Aorta (tissue), 5 donors: ENCODE data around the gene ZDHHC13. TPM values are rescaled to one million over a fixed set of nuclear protein-coding genes. Genes with fewer than 3 reads are reported as not detected.
A peak's percentile ranks its signal among the peaks of the same experiment; 100 is the strongest.

Experiments
- ATAC-seq: fragments of 200-7000 bp; cut with Tn5 transposase; one replicate; pipeline ENCODE4 v1.9.1; 2022; ENCODE audit warnings: moderate library complexity; ENCODE audit not compliant: low FRiP score
- DNase-seq, 2 donors: peaks; one replicate each; pipeline ENCODE4 v3.0.0-alpha.2; 2020
- H3K27ac ChIP-seq, 2 donors: one replicate each; pipeline ENCODE4 v1.5.1; 2013; ENCODE audit warnings: low read length in 2 of 2, mild to moderate bottlenecking in 2 of 2, moderate library complexity in 2 of 2, control low read depth in 1 of 2, inconsistent platforms in 1 of 2, low read depth in 1 of 2
- H3K27me3 ChIP-seq, 2 donors: one replicate each; pipeline ENCODE4 v1.6.1; 2013; ENCODE audit warnings: control low read depth in 1 of 2, low read length in 1 of 2, mild to moderate bottlenecking in 1 of 2, moderate library complexity in 1 of 2; ENCODE audit not compliant: insufficient read depth in 2 of 2, control insufficient read depth in 1 of 2
- H3K36me3 ChIP-seq, 2 donors: one replicate each; pipeline ENCODE4 v1.6.1; 2013; ENCODE audit warnings: control low read depth in 1 of 2, low read length in 1 of 2, mild to moderate bottlenecking in 1 of 2; ENCODE audit not compliant: insufficient read depth in 2 of 2, control insufficient read depth in 1 of 2
- H3K4me1 ChIP-seq, 2 donors: one replicate each; pipeline ENCODE4 v1.6.1; 2013; ENCODE audit warnings: low read length in 2 of 2, control low read depth in 1 of 2, mild to moderate bottlenecking in 1 of 2, moderate library complexity in 1 of 2; ENCODE audit not compliant: insufficient read depth in 2 of 2, control insufficient read depth in 1 of 2
- H3K4me3 ChIP-seq, 2 donors: one replicate each; pipeline ENCODE4 v1.5.1; 2013; ENCODE audit warnings: low read length in 2 of 2, control low read depth in 1 of 2, mild to moderate bottlenecking in 1 of 2
- H3K9me3 ChIP-seq: one replicate; pipeline ENCODE4 v1.6.1; 2013; ENCODE audit warnings: mild to moderate bottlenecking, low read length; ENCODE audit not compliant: control insufficient read depth
- whole genome bisulfite sequencing, 2 donors: extraction: QIAGEN DNeasy Blood & Tissue Kit; methylation state at CpG; one replicate each; pipeline ENCODE4 v1.1.7; 2013; 5-methylcytosine and 5-hydroxymethylcytosine counted together
- intact Hi-C, 2 donors: fragments of 100-400 bp; cut with DNase I; formaldehyde crosslinking; loops; one replicate each; pipeline versions ENCODE4 v1.14.2 to v1.15.0; 2022
- polyA plus RNA-seq, 2 donors: library from polyadenylated mRNA; stranded (reverse); fragments of 200-250 nt; gene quantifications; one replicate each; pipeline ENCODE4 v1.2.3, GENCODE V29; 2013
- total RNA-seq, 2 donors: library from RNA; stranded (reverse); fragmentation: NEBNext Ultra II Directional; extraction: Animal tissue kit (Norgen Biotek cat#: 25700); gene quantifications; one replicate each; pipeline ENCODE4 v1.2.1, GENCODE V29; 2021
- donor health status: healthy with polysubstance abuse.
- donor health status: Bipolar disorder and iron deficiency.
- donor health status: DM: no; HTN: no; CAD: no.
- donor health status: DM: no; HTN: no; CAD: no.
- donor health status: DM: yes; HTN: yes; CAD: no.

The ZDHHC13 gene
- total and polyA plus RNA-seq, 4 donors, result 3.3 to 14.7 (median 7.7) TPM

DNA sequence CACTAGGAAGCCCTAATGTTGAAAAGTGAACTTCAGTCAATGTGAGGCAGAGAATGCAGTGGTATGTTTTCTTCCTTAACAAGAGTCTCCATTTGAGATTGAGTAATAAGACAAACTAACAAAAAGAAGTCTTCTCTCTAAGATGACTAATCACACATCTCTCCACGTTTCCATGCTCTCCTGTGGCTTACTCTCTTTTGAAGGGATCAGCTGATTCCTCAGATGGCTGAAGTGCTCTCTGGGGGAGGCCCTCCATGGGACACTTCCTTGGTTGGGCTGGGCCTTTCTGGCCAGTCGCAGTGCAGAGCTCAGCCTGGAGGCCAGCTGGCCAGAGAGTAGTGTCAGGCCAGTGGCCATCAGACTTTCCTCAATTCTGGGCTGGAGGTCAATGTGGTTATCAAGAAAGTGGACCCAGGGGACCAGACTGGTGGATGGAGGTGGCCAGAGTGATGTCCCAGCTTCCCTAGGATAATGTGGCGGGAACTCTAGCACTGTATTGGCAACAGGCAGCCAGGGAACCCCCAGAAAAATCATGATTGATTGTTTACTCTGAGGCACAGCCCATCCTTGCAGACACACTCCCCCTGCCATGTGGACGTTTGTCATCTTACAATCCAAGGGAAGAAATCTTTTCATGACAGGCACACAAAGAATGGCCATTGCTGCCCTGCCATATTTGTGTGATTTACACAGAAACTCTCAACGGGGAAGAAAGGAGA is 70.3 kb downstream of the ZDHHC13 start:
- no peaks in the 10 kb centered on the region for H3K9me3 ChIP-seq
- no peaks in the 10 kb centered on the region for H3K4me1 ChIP-seq
- no peak overlapping the region for H3K4me3 ChIP-seq
- ATAC-seq (no peak), DNase-seq (no peak)
- no peaks in the 10 kb centered on the region for H3K36me3 ChIP-seq
- WGBS, 2 donors, result 52 to 76% methylated on average over 5 of the region's 5 CpGs
- intact Hi-C loops, result no loop called here
- no peaks in the 10 kb centered on the region for H3K27me3 ChIP-seq
- H3K27ac ChIP-seq, result no peak overlapping the region

DNA sequence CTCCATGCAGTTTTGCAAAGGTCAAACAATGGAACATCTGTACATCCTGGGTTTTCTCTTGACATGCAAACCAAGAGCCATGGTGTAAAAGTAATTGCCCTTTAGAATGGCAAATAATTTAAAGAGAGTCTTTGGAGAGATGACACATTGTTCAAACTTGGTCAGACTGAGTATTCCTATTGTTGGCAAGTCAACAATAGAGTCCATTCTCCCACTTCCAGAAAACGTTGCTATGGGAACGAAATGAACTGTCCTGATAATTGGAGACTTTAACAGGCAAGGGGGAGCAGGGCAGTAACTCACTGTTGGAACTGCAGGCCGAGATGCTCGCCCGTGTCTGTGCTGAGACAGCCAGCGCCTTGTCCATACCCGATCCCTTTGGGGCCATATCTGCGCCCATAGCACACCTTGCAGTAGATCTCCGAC is 70.9 kb downstream of the ZDHHC13 start:
- no peak overlapping the region for H3K4me3 ChIP-seq
- H3K36me3 ChIP-seq, result no peaks in the 10 kb centered on the region
- H3K4me1 ChIP-seq, result no peaks in the 10 kb centered on the region
- ATAC-seq, result no peak
- no peak for DNase-seq
- intact Hi-C loops, result no loop called here
- H3K9me3 ChIP-seq, result no peaks in the 10 kb centered on the region
- H3K27me3 ChIP-seq, result no peaks in the 10 kb centered on the region
- no peak overlapping the region for H3K27ac ChIP-seq
- WGBS, 2 donors, result 93 to 94% methylated on average over 9 of the region's 9 CpGs

DNA sequence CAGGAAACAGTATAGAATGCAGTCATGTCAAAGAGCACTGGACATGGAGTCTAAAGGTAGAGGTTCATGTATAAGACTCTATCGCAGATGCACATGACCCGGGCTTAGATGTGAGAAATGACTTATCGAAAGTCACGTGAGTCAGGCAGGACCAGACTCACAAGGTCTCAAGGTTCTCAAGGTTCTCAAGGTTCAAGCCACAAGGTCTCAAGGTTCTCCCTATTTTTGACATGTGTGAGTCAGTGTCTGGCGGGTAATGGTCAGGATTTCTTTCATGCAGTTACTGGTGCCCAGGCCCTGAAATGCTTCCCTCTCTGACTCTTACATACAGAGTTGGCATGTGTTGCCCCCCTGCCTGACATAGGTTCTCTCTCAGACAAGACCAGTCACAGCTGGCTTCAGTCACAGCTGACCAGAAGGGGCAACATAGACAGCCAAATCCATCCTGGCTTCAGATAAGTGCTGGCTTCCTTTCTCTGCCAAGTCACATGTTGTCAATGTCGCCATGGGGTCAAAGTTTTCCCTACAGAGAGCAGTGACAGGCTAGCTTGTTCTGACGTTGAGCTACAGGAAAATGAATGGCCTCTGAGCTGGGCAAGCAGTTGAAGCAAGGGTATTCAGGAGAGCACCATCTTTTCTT is 74.7 kb downstream of the ZDHHC13 start:
- H3K4me3 ChIP-seq, result no peak overlapping the region
- H3K27me3 ChIP-seq, result no peaks in the 10 kb centered on the region
- H3K9me3 ChIP-seq, result no peaks in the 10 kb centered on the region
- DNase-seq, result no peak
- WGBS, 2 donors, result 72 to 76% methylated on average over 7 of the region's 7 CpGs
- H3K36me3 ChIP-seq, result no peaks in the 10 kb centered on the region
- no peak overlapping the region for H3K27ac ChIP-seq
- ATAC-seq, result no peak
- intact Hi-C loops, result no loop called here
- H3K4me1 ChIP-seq, result no peaks in the 10 kb centered on the region

DNA sequence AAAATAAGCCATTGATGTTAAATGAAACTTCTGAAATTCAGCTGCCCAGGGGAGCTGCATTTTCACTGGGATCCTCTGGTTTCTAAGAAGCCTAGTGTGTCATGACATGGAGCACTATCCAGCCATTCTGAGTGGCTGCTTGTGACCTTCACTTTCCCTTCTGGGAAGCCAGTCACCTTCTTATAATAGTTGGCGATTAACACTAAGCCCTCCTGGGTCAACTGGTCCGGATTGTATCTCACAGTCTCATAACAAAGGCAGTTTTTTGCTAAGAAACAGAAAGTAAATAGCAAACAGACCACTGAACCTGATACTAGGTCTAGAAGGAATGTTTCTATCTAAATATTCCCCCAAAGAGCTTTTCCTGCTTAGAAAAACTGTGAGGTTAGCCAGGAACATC is 76.9 kb downstream of the ZDHHC13 start:
- ATAC-seq (no peak), DNase-seq (no peak)
- no peak overlapping the region for H3K4me3 ChIP-seq
- 95 to 96% methylated on average over 2 of the region's 2 CpGs for WGBS, 2 donors
- H3K9me3 ChIP-seq, result no peaks in the 10 kb centered on the region
- H3K27ac ChIP-seq, result no peak overlapping the region
- intact Hi-C loops, result no loop called here
- H3K27me3 ChIP-seq, result no peaks in the 10 kb centered on the region
- H3K36me3 ChIP-seq, result no peaks in the 10 kb centered on the region
- H3K4me1 ChIP-seq, result no peaks in the 10 kb centered on the region

DNA sequence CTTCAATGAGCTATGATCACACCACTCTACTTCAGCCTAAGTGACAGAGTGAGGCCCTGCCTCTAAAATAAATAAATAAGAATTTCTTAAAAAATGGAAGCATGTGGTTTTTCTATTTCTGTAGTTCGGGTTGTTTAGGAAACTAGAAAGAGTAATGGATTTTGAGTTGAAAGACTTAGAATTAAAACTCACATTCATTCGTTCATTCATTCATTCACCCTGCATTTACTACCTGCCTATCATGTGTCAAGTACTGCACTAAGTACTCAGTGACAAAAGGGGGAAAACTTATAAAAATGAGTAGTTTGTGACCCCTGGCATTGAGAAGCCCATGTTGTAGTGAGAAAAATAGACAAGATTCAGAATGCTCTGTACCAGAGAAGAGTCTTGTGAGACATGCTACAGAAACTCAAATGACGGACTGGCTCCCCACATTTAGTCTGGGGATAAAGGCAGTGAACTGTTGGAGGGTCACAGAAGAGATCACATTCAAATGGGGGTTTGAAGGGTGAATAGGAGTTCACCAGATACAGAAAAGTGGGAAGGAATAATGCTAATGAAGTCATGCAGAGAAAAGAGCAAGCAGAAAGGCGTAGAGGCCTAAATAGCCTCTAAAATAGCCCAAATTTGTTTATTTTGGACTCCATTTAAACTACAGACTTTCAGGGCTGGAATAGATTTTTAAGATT is 77.8 kb downstream of the ZDHHC13 start:
- no peaks in the 10 kb centered on the region for H3K9me3 ChIP-seq
- DNase-seq (no peak), ATAC-seq (no peak)
- H3K27me3 ChIP-seq, result no peaks in the 10 kb centered on the region
- H3K36me3 ChIP-seq, result no peaks in the 10 kb centered on the region
- 80 to 83% methylated on average over 4 of the region's 4 CpGs for WGBS, 2 donors
- H3K4me1 ChIP-seq, result no peaks in the 10 kb centered on the region
- intact Hi-C loops, result no loop called here
- H3K4me3 ChIP-seq, result no peak overlapping the region
- no peak overlapping the region for H3K27ac ChIP-seq

DNA sequence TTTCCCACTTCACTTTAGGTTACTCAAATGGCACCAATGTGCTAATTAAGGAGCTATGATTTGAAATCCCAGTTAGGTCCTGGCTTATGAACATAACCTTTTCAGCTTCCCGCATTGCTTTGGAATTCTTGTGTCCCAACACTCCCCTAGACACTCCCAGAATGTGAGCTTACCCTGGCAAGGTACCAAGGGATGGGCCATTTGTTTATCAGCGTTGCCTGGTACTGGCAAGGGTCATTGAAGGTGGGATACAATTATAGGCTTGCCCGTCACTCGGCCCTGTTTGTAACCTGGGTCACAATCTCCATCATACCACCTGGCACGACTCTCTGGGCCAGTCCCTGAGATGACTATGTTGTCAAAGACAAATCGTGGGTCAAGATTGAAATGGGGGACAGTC is 79.5 kb downstream of the ZDHHC13 start:
- ATAC-seq, result peak; percentile 11
- 87 to 89% methylated on average over 6 of the region's 6 CpGs for WGBS, 2 donors
- intact Hi-C loops, result no loop called here

DNA sequence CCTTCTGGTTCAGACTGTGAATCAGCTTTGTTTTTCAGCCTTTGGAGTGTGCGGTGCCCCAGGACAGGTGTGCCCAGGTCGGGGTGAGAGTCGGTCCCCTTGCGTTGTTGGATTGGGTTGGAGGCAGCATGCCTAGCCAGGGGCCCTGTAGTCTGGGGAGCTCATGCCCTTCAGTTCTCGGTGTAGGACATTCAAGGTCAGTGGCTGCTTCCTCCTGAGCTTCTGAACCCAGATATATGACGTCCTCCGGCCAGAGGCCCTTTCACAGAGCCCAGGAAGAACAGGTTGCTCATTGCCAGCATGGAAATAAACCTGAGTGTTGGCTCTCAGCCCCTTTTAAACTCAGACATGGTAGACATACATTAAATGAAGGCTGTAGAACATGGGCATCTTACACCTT is 82.1 kb downstream of the ZDHHC13 start:
- intact Hi-C loops, result no loop called here
- H3K27ac ChIP-seq, result no peak overlapping the region

More for the DNA sequence above, 79.5 kb downstream of the ZDHHC13 start:
- no peaks in the 10 kb centered on the region for H3K9me3 ChIP-seq
- H3K4me1 ChIP-seq, result no peaks in the 10 kb centered on the region
- H3K27me3 ChIP-seq, result no peaks in the 10 kb centered on the region
- no peaks in the 10 kb centered on the region for H3K36me3 ChIP-seq
- DNase-seq, result no peak
- no peak overlapping the region for H3K4me3 ChIP-seq
- H3K27ac ChIP-seq, result no peak overlapping the region

DNA sequence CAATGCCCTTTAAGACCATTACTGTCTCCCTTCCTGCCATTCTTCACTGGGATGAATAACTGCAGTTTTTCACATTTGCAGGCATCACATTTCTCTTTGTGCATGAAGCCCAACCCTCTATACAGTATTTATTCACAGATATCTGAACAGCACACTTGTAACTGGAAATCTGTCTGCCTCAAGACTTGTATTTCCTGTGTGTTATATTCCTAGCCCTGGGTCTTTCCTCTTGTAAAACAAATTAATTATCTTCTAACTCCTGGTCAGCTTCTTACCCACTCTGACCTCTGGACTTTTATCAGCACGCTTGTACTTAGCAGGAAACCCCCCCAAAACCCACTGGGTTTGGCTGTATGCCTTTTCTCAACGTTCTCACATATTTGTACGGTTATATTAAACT is 82.8 kb downstream of the ZDHHC13 start:
- ATAC-seq (no peak), DNase-seq (no peak)
- Histone ChIP-seq H3K4me1 (no peaks in the 10 kb centered on the region), H3K36me3 (no peaks in the 10 kb centered on the region), H3K27me3 (no peaks in the 10 kb centered on the region), H3K9me3 (no peaks in the 10 kb centered on the region), H3K4me3 (no peak overlapping the region), H3K27ac (no peak overlapping the region)
- 11 to 17% methylated on average over 3 of the region's 3 CpGs for WGBS, 2 donors
- intact Hi-C loops, result no loop called here

More for the DNA sequence above, 82.1 kb downstream of the ZDHHC13 start:
- H3K27me3 ChIP-seq, result no peaks in the 10 kb centered on the region
- WGBS, 2 donors, result 93 to 95% methylated on average over 7 of the region's 7 CpGs
- ATAC-seq (no peak), DNase-seq (no peak)
- H3K9me3 ChIP-seq, result no peaks in the 10 kb centered on the region
- H3K4me3 ChIP-seq, result no peak overlapping the region
- H3K4me1 ChIP-seq, result no peaks in the 10 kb centered on the region
- no peaks in the 10 kb centered on the region for H3K36me3 ChIP-seq
